Measurements from ENCODE around the gene CCDC157.
A peak's percentile ranks its signal among the peaks of the same experiment; 100 is the strongest.

The CCDC157 gene

DNA sequence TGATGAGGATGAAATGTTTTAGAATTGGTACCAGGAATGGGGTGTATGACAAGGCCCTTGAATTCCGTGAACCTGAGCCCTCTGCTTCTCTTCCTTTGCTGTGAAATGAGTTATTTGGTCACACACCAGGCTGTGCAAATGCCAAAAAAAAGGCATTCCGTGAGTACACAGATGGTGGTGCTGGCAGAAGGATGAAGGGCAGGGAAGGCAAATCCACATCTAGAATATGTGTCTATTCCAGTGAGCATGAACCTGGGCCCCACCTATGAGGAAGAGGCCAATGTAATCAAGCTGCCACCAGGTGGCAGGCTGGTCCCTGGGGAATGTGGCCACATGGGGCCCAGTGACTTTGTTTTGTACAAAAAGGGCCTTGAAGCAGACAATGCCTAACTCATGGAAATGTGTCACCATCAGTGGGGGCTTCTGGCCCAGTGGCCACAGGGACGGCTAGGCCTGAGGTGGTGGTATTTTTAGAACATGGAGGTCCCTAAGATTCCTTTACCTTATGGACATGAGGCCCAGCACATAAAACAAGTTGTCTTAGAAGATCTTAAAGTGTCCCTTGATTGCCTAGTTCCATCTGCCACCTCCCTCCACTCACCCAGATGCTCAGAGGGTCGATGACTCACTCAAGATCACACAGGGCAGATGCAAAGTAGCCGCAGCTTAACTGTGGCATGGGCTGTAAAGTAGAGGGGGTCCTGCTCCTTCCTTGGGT, 34.3 kb downstream of the CCDC157 start:
- Histone ChIP-seq H3K79me2 (ENCODE audit: control insufficient read depth, low read length) (no peaks in the 10 kb centered on the region), H3K4me1 (ENCODE audit: control insufficient read depth, low read length) (peaks cover 38% of the 10 kb centered on the region), H3K4me2 (ENCODE audit: low read length) (peak overlapping the region; percentile 49), H3F3A (ENCODE audit: control insufficient read depth, insufficient read depth) (no peaks in the 10 kb centered on the region), H3K9me2 (replicated peaks; ENCODE audit: control insufficient read depth, low read length) (no peaks in the 10 kb centered on the region), H3K4me3 (ENCODE audit: low read length) (peak overlapping the region; percentile 7), H3K27me3 (ENCODE audit: control insufficient read depth, low read length) (0 out of 2 replicates have a peak, but pooled peaks cover 2% of the 10 kb centered on the region), H3K27ac (ENCODE audit: low read depth, low read length) (peak overlapping the region; percentile 15; the same call in 1 of the 2 replicates), H3K36me3 (ENCODE audit: control insufficient read depth, low read length) (no peaks in the 10 kb centered on the region), H3K9me3 (ENCODE audit: control insufficient read depth, insufficient read depth, low read length) (peaks cover 6% of the 10 kb centered on the region; the same call in 1 of the 2 replicates), H4K20me1 (ENCODE audit: control insufficient read depth, insufficient read depth, low read depth, low read length) (no peaks in the 10 kb centered on the region)
- TF ChIP-seq CTCF (IDR thresholded peaks at IDR 0.05; ENCODE audit: low read depth, low read length, poor library complexity, severe bottlenecking) (peak; percentile 93), EZH2phosphoT487 (IDR thresholded peaks at IDR 0.05; ENCODE audit: borderline replicate concordance, low read length) (no peak)

DNA sequence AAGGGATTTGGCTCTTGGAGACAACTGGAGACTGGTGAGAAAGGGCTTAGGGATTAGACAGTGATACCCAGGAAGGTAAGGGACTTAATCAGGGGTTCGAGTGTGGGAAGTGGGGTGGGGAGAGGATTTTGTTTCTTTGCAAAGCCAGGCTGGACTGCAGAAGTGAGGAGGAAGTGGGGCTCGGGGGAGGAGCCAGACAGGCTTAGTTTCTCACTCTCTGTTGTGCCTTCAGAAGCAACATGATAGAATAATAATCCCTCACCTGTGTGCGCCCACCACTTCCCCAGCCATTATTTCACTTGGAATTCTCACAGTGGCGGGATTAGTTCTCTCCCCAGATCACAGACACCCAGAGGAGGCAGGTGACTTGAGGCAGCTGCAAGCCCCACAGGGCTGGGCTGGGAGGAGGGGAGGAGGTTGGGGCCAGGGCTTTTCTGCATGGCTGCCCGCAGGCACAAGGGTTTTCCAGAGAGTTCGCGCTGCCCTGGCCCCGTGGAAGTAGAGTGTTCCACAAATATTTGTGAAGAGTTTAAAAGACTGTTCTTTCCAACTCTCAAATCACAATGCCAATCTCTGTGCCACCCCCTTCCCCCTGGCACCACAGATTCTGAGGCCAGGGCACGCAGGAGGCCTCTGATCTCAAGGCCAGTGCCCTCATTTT, 36.0 kb downstream of the CCDC157 start:
- no peaks in the 10 kb centered on the region for H3K9me2 ChIP-seq (replicated peaks; ENCODE audit: control insufficient read depth, low read length)
- no peaks in the 10 kb centered on the region for H4K20me1 ChIP-seq (ENCODE audit: control insufficient read depth, insufficient read depth, low read depth, low read length)
- peak overlapping the region; percentile 54 for H3K4me3 ChIP-seq (ENCODE audit: low read length)
- TF ChIP-seq EZH2phosphoT487 (IDR thresholded peaks at IDR 0.05; ENCODE audit: borderline replicate concordance, low read length) (no peak), CTCF (IDR thresholded peaks at IDR 0.05; ENCODE audit: low read depth, low read length, poor library complexity, severe bottlenecking) (no peak)
- H3K4me1 ChIP-seq (ENCODE audit: control insufficient read depth, low read length), result peaks cover 45% of the 10 kb centered on the region
- H3K79me2 ChIP-seq (ENCODE audit: control insufficient read depth, low read length), result no peaks in the 10 kb centered on the region
- peak overlapping the region; percentile 34 for H3K27ac ChIP-seq (ENCODE audit: low read depth, low read length)
- peaks cover 6% of the 10 kb centered on the region; the same call in 1 of the 2 replicates for H3K9me3 ChIP-seq (ENCODE audit: control insufficient read depth, insufficient read depth, low read length)
- no peaks in the 10 kb centered on the region for H3F3A ChIP-seq (ENCODE audit: control insufficient read depth, insufficient read depth)
- H3K36me3 ChIP-seq (ENCODE audit: control insufficient read depth, low read length), result no peaks in the 10 kb centered on the region
- peak overlapping the region; percentile 70 for H3K4me2 ChIP-seq (ENCODE audit: low read length)
- H3K27me3 ChIP-seq (ENCODE audit: control insufficient read depth, low read length), result peaks cover 17% of the 10 kb centered on the region

DNA sequence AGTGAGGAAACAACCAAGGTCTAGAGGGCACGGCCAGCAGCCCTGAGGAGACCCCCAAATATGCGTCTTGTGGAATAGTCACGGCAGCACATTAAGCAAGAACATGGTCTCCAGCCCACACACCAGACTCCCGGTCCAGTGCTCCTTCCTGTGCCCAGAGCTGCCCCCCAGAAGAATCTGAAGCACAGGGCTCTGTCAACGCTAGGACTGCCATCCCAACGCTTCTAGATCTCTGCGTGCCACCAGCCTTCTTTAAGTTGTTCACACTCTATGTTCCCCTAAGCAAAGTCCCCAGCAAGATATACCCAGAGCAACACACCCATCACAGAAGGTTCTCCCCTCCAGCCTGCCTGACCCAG, 36.5 kb downstream of the CCDC157 start:
- TF ChIP-seq EZH2phosphoT487 (IDR thresholded peaks at IDR 0.05; ENCODE audit: borderline replicate concordance, low read length) (no peak), CTCF (IDR thresholded peaks at IDR 0.05; ENCODE audit: low read depth, low read length, poor library complexity, severe bottlenecking) (no peak)
- H3F3A ChIP-seq (ENCODE audit: control insufficient read depth, insufficient read depth), result no peaks in the 10 kb centered on the region
- no peaks in the 10 kb centered on the region for H3K79me2 ChIP-seq (ENCODE audit: control insufficient read depth, low read length)
- peaks cover 22% of the 10 kb centered on the region for H3K27me3 ChIP-seq (ENCODE audit: control insufficient read depth, low read length)
- H3K36me3 ChIP-seq (ENCODE audit: control insufficient read depth, low read length), result no peaks in the 10 kb centered on the region
- H3K4me1 ChIP-seq (ENCODE audit: control insufficient read depth, low read length), result peaks cover 45% of the 10 kb centered on the region
- H3K27ac ChIP-seq (ENCODE audit: low read depth, low read length), result peak overlapping the region; percentile 34; the same call in 1 of the 2 replicates
- peak overlapping the region; percentile 70 for H3K4me2 ChIP-seq (ENCODE audit: low read length)
- no peaks in the 10 kb centered on the region for H4K20me1 ChIP-seq (ENCODE audit: control insufficient read depth, insufficient read depth, low read depth, low read length)
- H3K4me3 ChIP-seq (ENCODE audit: low read length), result peak overlapping the region; percentile 54
- H3K9me3 ChIP-seq (ENCODE audit: control insufficient read depth, insufficient read depth, low read length), result peaks cover 6% of the 10 kb centered on the region; the same call in 1 of the 2 replicates
- H3K9me2 ChIP-seq (replicated peaks; ENCODE audit: control insufficient read depth, low read length), result no peaks in the 10 kb centered on the region

Data from DOHH2 (cell line).